Smooth muscle cell (in vitro differentiated cells): ENCODE results near the gene CLCN1. TPM values are rescaled to one million over a fixed set of nuclear protein-coding genes. Genes with fewer than 3 reads are reported as not detected.

Source experiments
- DNase-seq: peaks from one replicate; lab custom pipeline; 2025; ENCODE audit not compliant: unreplicated experiment; lab: John Stamatoyannopoulos, UW
- H2AFZ ChIP-seq: fragments of 200-600 bp; sonication (generic); 2 replicates; pipeline ENCODE4 v1.6.0; 2016; ENCODE audit warnings: antibody characterized with exemption, low read depth, mild to moderate bottlenecking
- H3F3A ChIP-seq: fragments of 200-600 bp; sonication (generic); 2 replicates; pipeline ENCODE4 v1.6.0; 2017; ENCODE audit warnings: antibody characterized with exemption, low read depth
- H3K27ac ChIP-seq: fragments of 200-600 bp; sonication (generic); 2 replicates; pipeline ENCODE4 v1.5.1; 2016; ENCODE audit warnings: low read depth, mild to moderate bottlenecking
- H3K27me3 ChIP-seq: fragments of 200-600 bp; sonication (generic); 2 replicates; pipeline ENCODE4 v1.6.1; 2016; ENCODE audit warnings: low read depth, mild to moderate bottlenecking
- H3K36me3 ChIP-seq: fragments of 200-600 bp; sonication (generic); 2 replicates; pipeline ENCODE4 v1.5.1; 2016; ENCODE audit warnings: low read depth
- H3K4me1 ChIP-seq: fragments of 200-600 bp; sonication (generic); 2 replicates; pipeline ENCODE4 v1.5.1; 2016; ENCODE audit warnings: low read depth
- H3K4me2 ChIP-seq: fragments of 200-600 bp; sonication (generic); 2 replicates; pipeline ENCODE4 v1.6.0; 2016; ENCODE audit warnings: mild to moderate bottlenecking
- H3K4me3 ChIP-seq: fragments of 200-600 bp; sonication (generic); 2 replicates; pipeline ENCODE4 v1.5.1; 2016; ENCODE audit warnings: mild to moderate bottlenecking
- H3K79me2 ChIP-seq: fragments of 200-600 bp; sonication (generic); 2 replicates; pipeline ENCODE4 v1.6.0; 2016; ENCODE audit warnings: low read depth, mild to moderate bottlenecking
- H3K9ac ChIP-seq: fragments of 200-600 bp; sonication (generic); 2 replicates; pipeline ENCODE4 v1.6.0; 2016; ENCODE audit warnings: low read depth
- H3K9me3 ChIP-seq: fragments of 200-600 bp; sonication (generic); replicated peaks from 2 replicates; pipeline ENCODE4 v1.5.1; 2016; ENCODE audit warnings: low read depth
- H4K20me1 ChIP-seq: fragments of 200-600 bp; sonication (generic); 2 replicates; pipeline ENCODE4 v1.6.0; 2016; ENCODE audit warnings: low read depth
- WGBS: methylation state at CpG from one replicate; pipeline ENCODE4 v1.1.7; 2016; ENCODE audit warnings: low lambda C conversion rate; 5-methylcytosine and 5-hydroxymethylcytosine counted together
- polyA plus RNA-seq: library from polyadenylated mRNA; unstranded; fragments of >200 nt; fragmentation: Nextera tagmentation; extraction: Ambion mirVana; gene quantifications from 2 replicates; pipeline ENCODE4 v1.2.1, GENCODE V29; 2016
- total RNA-seq: library from RNA; depleted of rRNA; stranded (reverse); fragments of >200 nt; gene quantifications from 2 replicates; pipeline ENCODE4 v1.2.3, GENCODE V29; 2014
- TF ChIP-seq, protein P1 (sequence below): fragments of 200-600 bp; sonication (generic); IDR thresholded peaks from 2 replicates; pipeline ENCODE4 v1.5.1; 2017; ENCODE audit warnings: borderline replicate concordance, mild to moderate bottlenecking, antibody characterized with exemption; ENCODE audit not compliant: insufficient read depth, poor library complexity, severe bottlenecking

CLCN1 gene
- total and polyA plus RNA-seq, 2 experiments from 2014 or later = not detected

DNA sequence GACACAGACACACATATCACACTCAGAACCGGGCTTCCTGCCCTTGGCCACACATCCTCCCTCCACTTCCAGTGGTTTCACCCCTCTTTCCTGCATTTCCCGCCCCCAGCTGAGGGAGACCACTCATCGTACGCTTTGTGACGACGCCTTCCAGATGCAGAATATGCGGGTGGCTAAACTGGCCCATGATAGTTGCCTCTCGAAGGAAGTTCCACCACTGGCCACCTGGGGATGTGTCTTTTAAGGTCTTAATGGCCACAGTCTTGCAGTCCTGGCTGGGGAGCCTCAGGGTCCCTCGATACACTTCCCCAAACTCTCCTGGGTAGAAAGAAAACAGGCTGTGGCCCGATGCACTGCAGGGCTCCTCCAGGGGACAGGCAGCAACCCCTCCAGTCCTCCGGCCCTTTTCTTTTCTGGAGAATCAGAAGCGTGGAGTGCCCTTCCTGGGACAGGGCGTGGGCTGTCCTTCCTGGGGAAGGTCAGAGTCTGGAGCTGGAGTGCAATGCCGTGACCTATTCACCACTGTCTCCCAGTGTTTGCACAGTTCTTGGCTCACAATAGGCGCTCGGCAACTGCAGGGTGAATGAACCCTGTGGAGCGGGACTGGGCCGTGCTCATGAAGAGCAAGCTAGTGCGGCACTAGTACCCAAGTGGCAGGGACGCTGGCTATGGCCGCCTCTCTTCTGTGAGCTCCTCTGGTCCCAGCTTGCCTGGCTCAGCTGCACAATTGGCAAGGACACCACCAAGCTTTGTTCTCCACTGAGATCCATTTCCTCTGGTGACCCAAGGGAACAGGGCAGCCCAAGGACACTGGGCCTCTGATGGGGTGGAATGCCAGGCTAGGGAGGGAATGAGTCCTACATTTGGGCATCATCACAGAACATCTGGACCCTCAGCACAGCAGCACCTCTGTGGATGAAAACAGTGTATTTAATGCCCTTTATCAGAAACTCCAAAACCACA is 79.6 kb downstream of the CLCN1 start:
- no peak overlapping the region for H3K9ac ChIP-seq
- no peak overlapping the region for H3K4me3 ChIP-seq
- H3K4me1 ChIP-seq = no peaks in the 10 kb centered on the region
- WGBS = 90% methylated on average over 21 of the region's 21 CpGs
- no peaks in the 10 kb centered on the region for H3K79me2 ChIP-seq
- H2AFZ ChIP-seq = no peak overlapping the region
- H3K27me3 ChIP-seq = no peaks in the 10 kb centered on the region
- H3K36me3 ChIP-seq = no peaks in the 10 kb centered on the region
- H3K27ac ChIP-seq = no peak overlapping the region
- peaks cover 38% of the 10 kb centered on the region for H4K20me1 ChIP-seq
- no peak for DNase-seq
- H3K4me2 ChIP-seq = no peak overlapping the region
- H3F3A ChIP-seq = peaks cover 18% of the 10 kb centered on the region
- TF ChIP-seq, protein P1, sequence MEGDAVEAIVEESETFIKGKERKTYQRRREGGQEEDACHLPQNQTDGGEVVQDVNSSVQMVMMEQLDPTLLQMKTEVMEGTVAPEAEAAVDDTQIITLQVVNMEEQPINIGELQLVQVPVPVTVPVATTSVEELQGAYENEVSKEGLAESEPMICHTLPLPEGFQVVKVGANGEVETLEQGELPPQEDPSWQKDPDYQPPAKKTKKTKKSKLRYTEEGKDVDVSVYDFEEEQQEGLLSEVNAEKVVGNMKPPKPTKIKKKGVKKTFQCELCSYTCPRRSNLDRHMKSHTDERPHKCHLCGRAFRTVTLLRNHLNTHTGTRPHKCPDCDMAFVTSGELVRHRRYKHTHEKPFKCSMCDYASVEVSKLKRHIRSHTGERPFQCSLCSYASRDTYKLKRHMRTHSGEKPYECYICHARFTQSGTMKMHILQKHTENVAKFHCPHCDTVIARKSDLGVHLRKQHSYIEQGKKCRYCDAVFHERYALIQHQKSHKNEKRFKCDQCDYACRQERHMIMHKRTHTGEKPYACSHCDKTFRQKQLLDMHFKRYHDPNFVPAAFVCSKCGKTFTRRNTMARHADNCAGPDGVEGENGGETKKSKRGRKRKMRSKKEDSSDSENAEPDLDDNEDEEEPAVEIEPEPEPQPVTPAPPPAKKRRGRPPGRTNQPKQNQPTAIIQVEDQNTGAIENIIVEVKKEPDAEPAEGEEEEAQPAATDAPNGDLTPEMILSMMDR = peak; percentile 6
- no peaks in the 10 kb centered on the region for H3K9me3 ChIP-seq

DNA sequence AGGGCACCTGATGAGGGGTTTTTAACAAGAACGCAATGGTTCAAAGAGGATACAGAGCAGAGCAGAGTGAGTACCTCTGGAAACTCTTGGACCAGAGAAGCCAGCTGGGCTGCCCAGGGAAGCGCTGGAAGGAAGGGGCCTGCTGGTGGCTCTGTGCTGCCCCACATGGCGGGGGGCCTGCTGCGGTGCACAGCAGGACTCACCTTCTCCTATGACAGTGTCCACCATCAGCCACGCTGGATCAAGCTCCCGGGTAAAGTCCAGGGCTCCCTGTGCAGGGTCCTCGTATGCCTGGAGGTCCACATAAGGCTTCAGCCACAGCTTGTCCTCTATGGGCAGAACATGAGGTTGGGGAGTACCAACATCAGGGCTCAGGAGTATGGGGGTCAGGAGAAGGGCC is 80.3 kb downstream of the CLCN1 start:
- H3K36me3 ChIP-seq = no peaks in the 10 kb centered on the region
- DNase-seq = no peak
- H3K27me3 ChIP-seq = no peaks in the 10 kb centered on the region
- H3K4me2 ChIP-seq = no peak overlapping the region
- H3K4me3 ChIP-seq = no peak overlapping the region
- no peak overlapping the region for H3K9ac ChIP-seq
- H4K20me1 ChIP-seq = peaks cover 30% of the 10 kb centered on the region
- H3K9me3 ChIP-seq = no peaks in the 10 kb centered on the region
- no peaks in the 10 kb centered on the region for H3K4me1 ChIP-seq
- no peaks in the 10 kb centered on the region for H3K79me2 ChIP-seq
- no peak overlapping the region for H3K27ac ChIP-seq
- no peak overlapping the region for H2AFZ ChIP-seq
- peaks cover 12% of the 10 kb centered on the region for H3F3A ChIP-seq
- WGBS = 79% methylated on average over 7 of the region's 7 CpGs
- TF ChIP-seq, protein P1 = no peak

DNA sequence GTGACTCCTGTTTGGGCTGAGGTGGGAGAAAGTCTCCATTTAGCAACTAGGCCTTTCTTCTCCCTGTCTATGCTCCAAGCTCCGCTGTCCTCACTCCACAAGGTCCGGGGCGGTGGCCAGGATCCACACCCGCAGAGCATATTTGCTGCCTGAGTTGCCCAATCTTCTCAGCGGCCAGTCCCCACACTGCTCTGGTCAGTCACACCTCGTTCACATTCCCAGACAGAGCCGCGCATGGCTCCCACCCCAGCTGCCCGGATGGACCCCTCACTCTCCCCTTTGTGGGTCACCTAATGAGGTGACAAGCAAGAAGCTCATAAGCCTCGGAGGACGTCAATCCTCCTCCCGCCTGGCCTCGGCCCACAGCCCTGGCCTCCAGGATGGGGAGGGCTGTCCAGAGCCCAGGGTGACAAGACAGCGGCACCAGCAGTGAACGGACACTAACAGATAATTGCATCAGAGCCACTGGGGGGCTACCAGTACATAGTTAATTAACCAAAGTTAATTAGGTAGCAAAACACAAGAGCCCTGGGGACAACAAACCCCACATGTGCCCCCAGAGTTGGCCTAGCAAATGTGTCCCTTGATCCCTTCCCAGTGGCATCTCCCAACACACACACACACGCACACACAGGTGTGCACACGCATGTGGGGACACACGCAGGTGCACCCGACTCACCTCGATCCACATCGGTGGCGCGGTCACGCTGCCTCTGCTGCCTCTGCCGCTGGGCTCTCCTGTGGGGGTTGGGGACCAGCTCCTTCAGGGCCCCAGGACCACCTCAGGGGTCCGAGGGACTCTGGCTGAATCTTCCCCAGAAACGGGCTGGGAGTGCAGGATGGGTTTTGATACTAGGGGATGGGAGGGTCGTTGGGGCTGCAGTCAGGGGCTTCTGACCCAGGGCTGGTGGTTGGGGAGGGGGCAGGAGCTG is 81.0 kb downstream of the CLCN1 start:
- DNase-seq = no peak
- H4K20me1 ChIP-seq = peaks cover 23% of the 10 kb centered on the region
- no peak overlapping the region for H3K27ac ChIP-seq
- TF ChIP-seq, protein P1 = no peak
- no peaks in the 10 kb centered on the region for H3K79me2 ChIP-seq
- H3K9me3 ChIP-seq = no peaks in the 10 kb centered on the region
- no peak overlapping the region for H3K9ac ChIP-seq
- 85% methylated on average over 27 of the region's 28 CpGs for WGBS
- H3K4me2 ChIP-seq = no peak overlapping the region
- H3F3A ChIP-seq = peaks cover 7% of the 10 kb centered on the region
- H3K4me1 ChIP-seq = no peaks in the 10 kb centered on the region
- H3K27me3 ChIP-seq = no peaks in the 10 kb centered on the region
- H2AFZ ChIP-seq = no peak overlapping the region
- no peak overlapping the region for H3K4me3 ChIP-seq
- H3K36me3 ChIP-seq = no peaks in the 10 kb centered on the region
